ENCODE results near the gene GPHN.
"Not testable (repeated sequence)": the region's sequence is repeated elsewhere in the genome, so short reads cannot be mapped to it uniquely, and the experiment has no call there.

Gene GPHN

DNA sequence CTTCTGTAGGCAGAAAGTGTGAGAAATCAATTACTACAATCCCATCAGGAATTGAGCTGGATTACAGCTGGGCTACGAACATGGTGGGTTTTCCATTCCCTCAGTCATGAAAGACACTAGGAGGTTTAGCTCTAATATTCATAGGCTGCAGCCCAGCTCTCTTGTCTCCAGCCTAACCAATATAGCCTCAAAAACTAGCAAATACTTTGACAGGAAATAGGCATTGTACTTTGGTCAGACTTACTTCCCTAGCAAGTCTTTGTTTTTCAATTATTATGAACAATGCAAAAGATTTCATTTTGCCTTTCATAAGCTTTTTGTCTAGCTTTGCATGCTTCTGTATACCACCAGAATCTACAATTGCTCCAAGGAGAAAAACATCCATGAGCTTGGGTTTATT lies 296.2 kb downstream of the GPHN start:
- H3K27me3 ChIP-seq (ENCODE audit: control insufficient read depth in 5 of 5, insufficient read depth in 4 of 5, low read length in 5 of 5), result no peaks in the 10 kb centered on the region
- no peaks in the 10 kb centered on the region for H3K36me3 ChIP-seq (ENCODE audit: control insufficient read depth in 5 of 5, insufficient read depth in 5 of 5, low read length in 5 of 5)
- H3K27ac ChIP-seq (ENCODE audit: low read depth, low read length), result no peak overlapping the region
- H3K4me3 ChIP-seq (ENCODE audit: low read depth in 1 of 5, low read length in 5 of 5), result no peak overlapping the region
- H3K4me1 ChIP-seq (ENCODE audit: control insufficient read depth in 5 of 5, insufficient read depth in 5 of 5, low read length in 5 of 5), result peaks cover 0 to 4% (median 0%) of the 10 kb centered on the region in 5 donors
- no peak overlapping the region for H3K9ac ChIP-seq (ENCODE audit: low read length in 5 of 5)
- H3K9me3 ChIP-seq (ENCODE audit: control insufficient read depth in 5 of 5, low read length in 5 of 5), result peaks cover 0 to 4% (median 3%) of the 10 kb centered on the region in 5 donors

DNA sequence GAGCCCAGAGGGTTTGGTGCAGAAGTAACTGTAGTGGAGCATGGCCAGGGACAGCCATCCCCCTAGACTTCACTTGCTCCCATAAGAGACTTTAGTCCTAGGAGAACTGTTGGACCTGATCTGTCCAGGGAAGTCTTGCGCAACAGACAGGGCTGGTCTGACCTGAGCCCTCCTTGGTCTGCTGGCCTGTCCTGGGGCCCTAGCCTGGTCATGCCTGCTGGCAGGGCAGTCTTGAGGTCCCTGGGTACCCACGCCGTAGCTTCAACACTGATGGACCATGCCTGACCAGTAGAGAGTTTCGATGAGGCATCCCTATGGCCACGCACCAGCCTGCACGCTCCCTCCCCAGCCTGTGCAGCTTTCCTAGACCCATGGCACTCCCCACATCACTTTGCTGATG lies 305.7 kb downstream of the GPHN start:
- Histone ChIP-seq H3K9ac (ENCODE audit: low read length in 5 of 5) (no peak overlapping the region), H3K9me3 (ENCODE audit: control insufficient read depth in 5 of 5, low read length in 5 of 5) (peaks cover 0 to 19% (median 8%) of the 10 kb centered on the region in 5 donors), H3K27ac (ENCODE audit: low read depth, low read length) (no peak overlapping the region), H3K27me3 (ENCODE audit: control insufficient read depth in 5 of 5, insufficient read depth in 4 of 5, low read length in 5 of 5) (no peaks in the 10 kb centered on the region), H3K4me3 (ENCODE audit: low read depth in 1 of 5, low read length in 5 of 5) (peak overlapping the region in 1 of 5 donors; percentile 4), H3K36me3 (ENCODE audit: control insufficient read depth in 5 of 5, insufficient read depth in 5 of 5, low read length in 5 of 5) (peaks cover 6 to 13% (median 11%) of the 10 kb centered on the region in 5 donors), H3K4me1 (ENCODE audit: control insufficient read depth in 5 of 5, insufficient read depth in 5 of 5, low read length in 5 of 5) (no peaks in the 10 kb centered on the region)

- no peaks in the 10 kb centered on the region for H3K4me1 ChIP-seq (ENCODE audit: control insufficient read depth in 5 of 5, insufficient read depth in 5 of 5, low read length in 5 of 5)
- H3K27me3 ChIP-seq (ENCODE audit: control insufficient read depth in 5 of 5, insufficient read depth in 4 of 5, low read length in 5 of 5), result no peaks in the 10 kb centered on the region
- peaks cover 0 to 19% (median 8%) of the 10 kb centered on the region in 5 donors for H3K9me3 ChIP-seq (ENCODE audit: control insufficient read depth in 5 of 5, low read length in 5 of 5)
- H3K4me3 ChIP-seq (ENCODE audit: low read depth in 1 of 5, low read length in 5 of 5), result no peak overlapping the region
- H3K27ac ChIP-seq (ENCODE audit: low read depth, low read length), result no peak overlapping the region
- no peak overlapping the region for H3K9ac ChIP-seq (ENCODE audit: low read length in 5 of 5)
- H3K36me3 ChIP-seq (ENCODE audit: control insufficient read depth in 5 of 5, insufficient read depth in 5 of 5, low read length in 5 of 5), result peaks cover 6 to 13% (median 11%) of the 10 kb centered on the region in 5 donors
Observed at GRCh38 chr14:66815687-66816086, 307.7 kb downstream of the GPHN start.

- Histone ChIP-seq H3K27ac (ENCODE audit: low read depth, low read length) (no peak overlapping the region), H3K27me3 (ENCODE audit: control insufficient read depth in 5 of 5, insufficient read depth in 4 of 5, low read length in 5 of 5) (no peaks in the 10 kb centered on the region), H3K9me3 (ENCODE audit: control insufficient read depth in 5 of 5, low read length in 5 of 5) (no peaks in the 10 kb centered on the region), H3K4me1 (ENCODE audit: control insufficient read depth in 5 of 5, insufficient read depth in 5 of 5, low read length in 5 of 5) (no peaks in the 10 kb centered on the region), H3K4me3 (ENCODE audit: low read depth in 1 of 5, low read length in 5 of 5) (no peak overlapping the region), H3K36me3 (ENCODE audit: control insufficient read depth in 5 of 5, insufficient read depth in 5 of 5, low read length in 5 of 5) (no peaks in the 10 kb centered on the region), H3K9ac (ENCODE audit: low read length in 5 of 5) (no peak overlapping the region)
Observed at GRCh38 chr14:66824251-66824650, 316.3 kb downstream of the GPHN start.

DNA sequence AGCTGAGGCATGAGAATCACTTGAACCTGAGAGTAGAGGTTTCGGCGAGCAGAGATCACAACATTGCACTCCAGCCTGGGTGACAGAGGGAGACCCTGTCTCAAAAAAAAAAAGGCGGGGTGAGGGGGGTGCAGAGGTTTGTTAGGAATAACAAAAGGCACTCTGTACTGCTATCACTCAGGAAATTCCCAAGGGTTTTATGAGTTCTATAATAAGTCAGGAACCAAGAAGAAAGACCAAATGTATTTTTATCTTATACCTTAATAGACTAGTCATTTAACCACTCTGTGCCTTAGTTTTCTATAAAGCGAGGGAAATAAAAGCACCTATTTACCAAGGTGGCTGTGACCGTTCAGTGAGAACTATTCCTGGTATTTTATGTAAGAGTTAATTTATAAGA lies 319.2 kb downstream of the GPHN start:
- no peaks in the 10 kb centered on the region for H3K4me1 ChIP-seq (ENCODE audit: control insufficient read depth in 5 of 5, insufficient read depth in 5 of 5, low read length in 5 of 5)
- no peaks in the 10 kb centered on the region for H3K9me3 ChIP-seq (ENCODE audit: control insufficient read depth in 5 of 5, low read length in 5 of 5)
- H3K27ac ChIP-seq (ENCODE audit: low read depth, low read length), result no peak overlapping the region
- no peaks in the 10 kb centered on the region for H3K36me3 ChIP-seq (ENCODE audit: control insufficient read depth in 5 of 5, insufficient read depth in 5 of 5, low read length in 5 of 5)
- no peak overlapping the region for H3K4me3 ChIP-seq (ENCODE audit: low read depth in 1 of 5, low read length in 5 of 5)
- no peak overlapping the region for H3K9ac ChIP-seq (ENCODE audit: low read length in 5 of 5)
- H3K27me3 ChIP-seq (ENCODE audit: control insufficient read depth in 5 of 5, insufficient read depth in 4 of 5, low read length in 5 of 5), result no peaks in the 10 kb centered on the region

- Histone ChIP-seq H3K4me3 (ENCODE audit: low read depth in 1 of 5, low read length in 5 of 5) (no peak overlapping the region), H3K9me3 (ENCODE audit: control insufficient read depth in 5 of 5, low read length in 5 of 5) (no peaks in the 10 kb centered on the region), H3K4me1 (ENCODE audit: control insufficient read depth in 5 of 5, insufficient read depth in 5 of 5, low read length in 5 of 5) (no peaks in the 10 kb centered on the region), H3K27ac (ENCODE audit: low read depth, low read length) (no peak overlapping the region), H3K27me3 (ENCODE audit: control insufficient read depth in 5 of 5, insufficient read depth in 4 of 5, low read length in 5 of 5) (no peaks in the 10 kb centered on the region), H3K9ac (ENCODE audit: low read length in 5 of 5) (no peak overlapping the region), H3K36me3 (ENCODE audit: control insufficient read depth in 5 of 5, insufficient read depth in 5 of 5, low read length in 5 of 5) (no peaks in the 10 kb centered on the region)
Observed at GRCh38 chr14:66831173-66831572, 323.2 kb downstream of the GPHN start.

- H3K36me3 ChIP-seq (ENCODE audit: control insufficient read depth in 5 of 5, insufficient read depth in 5 of 5, low read length in 5 of 5), result no peaks in the 10 kb centered on the region
- H3K4me3 ChIP-seq (ENCODE audit: low read depth in 1 of 5, low read length in 5 of 5), result no peak overlapping the region
- no peaks in the 10 kb centered on the region for H3K4me1 ChIP-seq (ENCODE audit: control insufficient read depth in 5 of 5, insufficient read depth in 5 of 5, low read length in 5 of 5)
- no peaks in the 10 kb centered on the region for H3K27me3 ChIP-seq (ENCODE audit: control insufficient read depth in 5 of 5, insufficient read depth in 4 of 5, low read length in 5 of 5)
- H3K27ac ChIP-seq (ENCODE audit: low read depth, low read length), result no peak overlapping the region
- H3K9ac ChIP-seq (ENCODE audit: low read length in 5 of 5), result no peak overlapping the region
- H3K9me3 ChIP-seq (ENCODE audit: control insufficient read depth in 5 of 5, low read length in 5 of 5), result no peaks in the 10 kb centered on the region
Observed at GRCh38 chr14:66833816-66834215, 325.9 kb downstream of the GPHN start.

- not testable (repeated sequence) for H3K9me3 ChIP-seq (ENCODE audit: control insufficient read depth in 5 of 5, low read length in 5 of 5); H3K27me3 ChIP-seq (ENCODE audit: control insufficient read depth in 5 of 5, insufficient read depth in 4 of 5, low read length in 5 of 5); H3K4me3 ChIP-seq (ENCODE audit: low read depth in 1 of 5, low read length in 5 of 5)
Observed at GRCh38 chr14:66837436-66837835, 329.5 kb downstream of the GPHN start.

GRCh38 chr14:66842911-66843512 lies 335.1 kb downstream of the GPHN start:
- H3K27me3 ChIP-seq (ENCODE audit: control insufficient read depth in 5 of 5, insufficient read depth in 4 of 5, low read length in 5 of 5), result no peaks in the 10 kb centered on the region
- no peak overlapping the region for H3K4me3 ChIP-seq (ENCODE audit: low read depth in 1 of 5, low read length in 5 of 5)
- no peak overlapping the region for H3K27ac ChIP-seq (ENCODE audit: low read depth, low read length)
- no peaks in the 10 kb centered on the region for H3K36me3 ChIP-seq (ENCODE audit: control insufficient read depth in 5 of 5, insufficient read depth in 5 of 5, low read length in 5 of 5)
- H3K9me3 ChIP-seq (ENCODE audit: control insufficient read depth in 5 of 5, low read length in 5 of 5), result no peaks in the 10 kb centered on the region
- H3K9ac ChIP-seq (ENCODE audit: low read length in 5 of 5), result no peak overlapping the region
- H3K4me1 ChIP-seq (ENCODE audit: control insufficient read depth in 5 of 5, insufficient read depth in 5 of 5, low read length in 5 of 5), result no peaks in the 10 kb centered on the region

More at GRCh38 chr14:66837436-66837835, 329.5 kb downstream of the GPHN start:
- not testable (repeated sequence) for H3K9ac ChIP-seq (ENCODE audit: low read length in 5 of 5); H3K36me3 ChIP-seq (ENCODE audit: control insufficient read depth in 5 of 5, insufficient read depth in 5 of 5, low read length in 5 of 5); H3K4me1 ChIP-seq (ENCODE audit: control insufficient read depth in 5 of 5, insufficient read depth in 5 of 5, low read length in 5 of 5); H3K27ac ChIP-seq (ENCODE audit: low read depth, low read length)

GRCh38 chr14:66850258-66850888 lies 342.4 kb downstream of the GPHN start:
- Histone ChIP-seq H3K27me3 (ENCODE audit: control insufficient read depth in 5 of 5, insufficient read depth in 4 of 5, low read length in 5 of 5) (no peaks in the 10 kb centered on the region), H3K4me3 (ENCODE audit: low read depth in 1 of 5, low read length in 5 of 5) (no peak overlapping the region), H3K36me3 (ENCODE audit: control insufficient read depth in 5 of 5, insufficient read depth in 5 of 5, low read length in 5 of 5) (no peaks in the 10 kb centered on the region), H3K9me3 (ENCODE audit: control insufficient read depth in 5 of 5, low read length in 5 of 5) (no peaks in the 10 kb centered on the region), H3K9ac (ENCODE audit: low read length in 5 of 5) (no peak overlapping the region), H3K27ac (ENCODE audit: low read depth, low read length) (no peak overlapping the region), H3K4me1 (ENCODE audit: control insufficient read depth in 5 of 5, insufficient read depth in 5 of 5, low read length in 5 of 5) (no peaks in the 10 kb centered on the region)

Data from subcutaneous abdominal adipose tissue (tissue), 5 donors.